NOMO-1 (cell line): ENCODE measurements around the gene SEPTIN2.
"Not testable (repeated sequence)": the region's sequence is repeated elsewhere in the genome, so short reads cannot be mapped to it uniquely, and the experiment has no call there.

Source experiments
- DNase-seq, 2 experiments: peaks; one replicate each; lab custom pipeline; 2025; ENCODE audit not compliant: unreplicated experiment in 2 of 2; lab: John Stamatoyannopoulos, UW

SEPTIN2 gene

DNA sequence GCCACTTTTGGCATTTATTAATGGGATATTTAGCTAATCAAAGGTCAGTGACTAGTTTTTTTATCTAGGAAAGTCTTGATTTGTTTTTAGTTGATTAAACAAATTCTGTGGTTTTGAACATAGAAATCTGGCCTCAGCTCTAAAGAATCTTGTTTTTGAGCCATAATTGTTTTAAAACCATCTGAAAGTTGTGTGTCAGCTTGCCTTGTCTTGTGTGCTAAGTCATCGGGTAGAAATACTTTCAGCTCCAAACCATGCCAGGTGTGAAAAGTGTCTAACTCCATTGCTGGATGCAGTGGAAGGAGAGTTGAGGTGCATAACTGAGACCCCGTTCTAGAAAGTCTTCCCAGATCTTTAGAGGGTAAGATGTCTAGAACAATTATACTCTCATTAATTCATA lies 63.1 kb downstream of the SEPTIN2 start:
- DNase-seq: no peak

DNA sequence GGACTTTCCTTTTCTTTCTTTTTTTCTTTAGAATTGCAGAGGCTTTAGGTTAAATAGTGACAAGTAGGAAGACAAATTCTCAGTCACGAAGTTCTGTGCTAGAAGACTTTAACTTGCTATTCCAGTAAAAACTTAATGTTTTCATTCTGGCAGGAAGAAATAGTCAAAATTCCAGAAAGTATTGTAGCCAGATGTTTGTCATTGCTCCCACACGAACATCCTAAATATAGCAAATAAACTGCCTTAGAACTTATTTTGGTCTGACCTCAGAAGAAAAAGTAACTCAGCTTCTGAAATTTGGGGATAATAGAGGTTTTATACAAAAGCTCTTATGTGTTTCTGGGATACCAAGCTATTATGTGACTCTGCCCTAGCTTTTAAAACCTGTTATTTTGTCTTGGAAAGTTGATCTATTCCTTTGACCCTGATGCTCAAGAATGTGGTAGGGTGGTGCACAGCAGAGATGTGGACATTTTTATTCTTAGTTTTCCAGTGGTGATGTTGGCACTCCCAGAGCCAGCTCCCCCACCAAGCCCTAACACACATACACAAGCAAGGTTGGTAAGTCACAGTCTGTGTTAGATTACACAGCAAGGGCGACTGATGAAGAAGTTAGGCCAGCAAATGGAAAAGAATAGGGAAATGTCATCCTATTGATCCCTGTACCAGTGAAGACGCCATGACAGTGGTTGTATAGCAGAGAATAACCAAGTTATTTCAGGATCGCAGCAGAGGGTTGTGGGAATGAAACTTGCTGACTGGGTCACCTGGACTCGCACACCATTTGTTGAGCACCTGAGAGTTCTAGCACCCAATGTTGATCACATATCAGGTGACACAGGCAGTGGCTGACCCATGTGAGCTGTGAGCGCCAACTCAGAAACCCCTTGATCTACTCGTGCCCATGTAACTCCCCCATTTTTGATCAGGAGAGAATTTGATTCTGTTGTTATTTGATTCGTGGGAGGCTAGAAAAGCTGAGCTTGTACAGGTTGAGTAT lies 64.1 kb downstream of the SEPTIN2 start:
- DNase-seq: no peak

DNA sequence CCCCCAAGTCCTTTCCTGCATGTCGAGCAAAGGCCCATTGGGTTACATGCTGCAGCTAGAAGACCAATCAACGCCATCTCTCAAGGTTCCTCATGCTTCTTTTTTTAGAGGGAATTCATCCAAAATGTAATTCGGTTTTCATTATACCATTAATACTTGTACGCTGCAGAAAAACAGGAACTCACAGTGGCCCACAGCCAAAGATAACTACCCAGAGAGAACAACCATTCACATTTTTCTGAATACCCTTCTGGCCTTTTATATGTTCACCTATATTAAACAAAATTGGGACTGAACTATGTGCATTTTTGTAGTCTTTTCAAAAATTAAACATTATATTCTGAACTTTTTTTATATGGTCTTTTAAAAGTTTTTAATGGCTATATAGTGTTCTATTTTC lies 66.1 kb downstream of the SEPTIN2 start:
- peak in 1 of 2 experiments; percentile 35 for DNase-seq

DNA sequence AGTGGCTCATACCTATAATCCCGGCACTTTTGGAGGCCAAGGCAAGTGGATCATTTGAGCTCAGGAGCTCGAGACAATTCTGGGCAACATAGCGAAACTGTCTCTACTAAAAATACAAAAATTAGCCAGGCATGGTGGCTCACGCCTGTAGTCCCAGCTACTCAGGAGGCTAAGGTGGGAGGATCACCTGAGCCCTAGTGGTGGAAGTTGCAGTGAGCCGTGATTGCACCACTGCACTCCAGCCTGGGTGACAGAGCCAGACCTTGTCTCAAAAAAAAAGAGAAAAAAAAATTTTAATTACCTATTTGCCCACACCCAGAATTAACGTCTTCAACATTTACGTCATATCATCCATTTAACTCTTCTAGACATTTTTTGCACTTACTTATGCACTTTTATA lies 69.7 kb downstream of the SEPTIN2 start:
- not testable (repeated sequence) for DNase-seq

DNA sequence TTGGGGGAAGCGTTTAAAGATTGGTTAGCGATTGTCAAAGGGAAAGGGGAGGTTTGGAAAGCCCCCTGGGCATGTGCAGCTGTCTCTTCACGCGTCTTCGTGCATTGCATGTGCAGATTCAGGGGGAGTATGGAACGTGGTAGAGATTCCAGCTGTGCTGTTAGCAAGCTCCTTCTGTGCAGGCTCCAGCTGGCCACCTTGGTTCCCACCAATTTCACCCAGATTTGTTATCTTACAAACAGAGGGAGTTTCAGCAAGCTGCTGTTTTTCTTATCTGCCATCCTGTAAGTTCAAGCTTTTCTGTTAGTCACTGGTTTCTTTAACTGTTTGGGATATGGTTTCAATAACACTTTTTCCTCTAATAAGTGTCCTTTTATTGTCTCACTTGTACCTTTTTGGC lies 70.8 kb downstream of the SEPTIN2 start:
- no peak for DNase-seq

DNA sequence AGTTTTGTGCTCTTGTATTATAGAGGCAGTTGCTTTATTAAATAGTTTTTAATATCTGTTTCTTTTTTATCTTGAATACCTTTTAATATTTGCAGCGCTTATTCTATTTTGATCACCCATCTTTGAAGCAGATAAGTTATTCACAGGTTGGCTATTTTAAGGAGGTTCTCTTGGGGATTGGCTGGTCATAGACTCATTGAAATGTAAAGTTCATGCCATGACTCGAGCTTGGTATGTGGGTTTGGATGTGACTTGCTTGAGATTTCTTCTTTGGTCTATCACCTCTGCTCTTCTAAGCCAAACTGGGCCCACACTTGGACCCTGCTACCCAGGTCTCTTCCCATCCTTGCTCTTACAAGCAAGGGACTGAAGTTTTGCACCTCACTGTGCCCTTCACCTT lies 74.0 kb downstream of the SEPTIN2 start:
- no peak for DNase-seq

DNA sequence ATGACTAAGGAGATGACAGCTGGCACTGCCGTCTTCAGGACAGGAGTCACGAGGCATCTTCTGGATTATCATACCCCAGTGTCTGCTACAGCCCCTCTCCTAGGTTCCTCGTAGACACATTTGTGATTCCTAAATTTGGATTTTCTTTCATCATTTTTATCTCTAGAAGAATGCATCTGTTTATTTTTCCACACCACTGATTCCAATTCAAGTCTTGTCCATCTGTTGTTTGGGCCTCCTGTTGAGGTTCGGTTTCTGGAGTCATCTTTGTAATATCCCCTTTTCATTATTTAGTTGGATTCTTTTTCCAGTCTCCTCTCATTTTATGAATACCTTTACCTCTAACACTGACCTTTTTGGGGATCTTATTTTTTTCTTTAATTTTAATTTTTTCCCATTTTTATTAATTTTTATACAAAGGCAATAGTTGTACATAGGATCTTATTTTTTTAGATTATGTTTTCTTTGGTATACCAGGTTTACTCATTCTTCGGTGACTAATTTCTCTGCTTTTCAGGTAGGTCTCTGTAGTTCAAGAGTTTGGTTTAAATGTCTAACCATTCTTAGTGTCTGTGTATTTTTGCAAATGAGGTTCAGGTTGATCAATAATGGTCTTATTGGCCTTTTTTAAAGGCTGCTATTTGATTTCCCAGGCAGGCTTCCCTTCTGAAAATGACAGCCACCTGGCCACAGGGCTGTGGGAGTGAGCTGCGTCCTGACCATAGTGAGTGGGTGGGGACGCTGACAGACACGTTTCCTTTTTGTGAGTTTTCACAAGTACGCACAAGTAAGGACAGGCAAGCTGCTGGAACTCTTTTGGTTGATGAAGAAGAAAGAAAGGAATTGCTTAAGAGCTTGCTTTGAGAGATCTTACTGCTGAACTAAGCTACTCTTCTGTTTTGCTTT lies 74.8 kb downstream of the SEPTIN2 start:
- no peak for DNase-seq

DNA sequence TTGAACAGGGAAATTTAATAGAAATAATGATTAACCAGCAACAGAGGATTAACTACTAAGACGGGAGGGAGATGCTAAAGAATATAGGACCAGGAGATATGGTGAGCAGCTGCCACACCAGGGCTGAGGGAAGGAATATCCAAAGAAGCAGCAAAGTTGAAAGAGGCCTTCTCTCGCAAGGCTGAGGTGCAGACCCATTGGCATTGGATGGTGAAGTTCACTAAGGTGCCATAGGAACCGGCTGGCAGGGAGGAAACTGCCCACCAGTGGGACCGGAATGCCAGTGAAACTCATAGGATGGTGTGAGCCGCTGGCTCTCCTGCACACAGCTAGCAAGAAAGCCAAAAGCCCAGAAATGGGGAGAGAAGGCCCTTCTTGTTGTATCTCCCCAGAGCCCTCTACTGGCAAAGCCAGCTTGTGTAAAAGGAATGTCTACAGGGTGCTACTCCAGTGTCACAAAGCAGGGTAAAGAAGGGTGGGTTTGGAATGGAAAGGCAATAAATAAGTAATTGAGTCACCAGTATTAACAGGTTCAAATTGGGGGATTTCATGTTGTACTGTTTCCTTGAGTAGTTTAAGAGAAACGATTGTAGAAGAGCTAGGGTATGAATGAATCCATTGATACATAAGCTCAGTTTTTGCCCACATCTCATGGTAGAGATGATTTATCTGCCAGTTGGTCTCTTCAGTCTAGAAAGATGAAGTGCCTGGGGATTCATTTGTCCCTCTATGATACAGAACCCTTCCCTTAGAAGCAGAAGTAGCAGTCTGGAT lies 76.4 kb downstream of the SEPTIN2 start:
- peak in 1 of 2 experiments; percentile 13 for DNase-seq

DNA sequence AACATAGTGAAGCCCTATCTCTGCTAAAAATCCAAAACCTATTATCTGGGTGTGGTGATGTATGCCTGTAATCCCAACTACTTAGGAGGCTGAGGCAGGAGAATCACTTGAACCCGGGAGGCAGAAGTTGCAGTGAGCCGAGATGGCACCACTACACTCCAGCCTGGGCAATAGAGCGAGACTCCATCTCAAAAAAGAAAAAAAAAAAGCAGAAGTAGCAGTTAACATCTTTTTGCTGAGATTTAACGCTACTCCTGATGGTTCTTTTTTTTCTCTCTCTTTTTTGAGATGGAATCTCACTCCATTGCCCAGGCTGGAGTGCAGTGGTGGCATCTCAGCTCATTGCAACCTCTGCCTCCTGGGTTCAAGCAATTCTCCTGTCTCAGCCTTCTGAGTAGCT lies 77.0 kb downstream of the SEPTIN2 start:
- DNase-seq: not testable (repeated sequence)

DNA sequence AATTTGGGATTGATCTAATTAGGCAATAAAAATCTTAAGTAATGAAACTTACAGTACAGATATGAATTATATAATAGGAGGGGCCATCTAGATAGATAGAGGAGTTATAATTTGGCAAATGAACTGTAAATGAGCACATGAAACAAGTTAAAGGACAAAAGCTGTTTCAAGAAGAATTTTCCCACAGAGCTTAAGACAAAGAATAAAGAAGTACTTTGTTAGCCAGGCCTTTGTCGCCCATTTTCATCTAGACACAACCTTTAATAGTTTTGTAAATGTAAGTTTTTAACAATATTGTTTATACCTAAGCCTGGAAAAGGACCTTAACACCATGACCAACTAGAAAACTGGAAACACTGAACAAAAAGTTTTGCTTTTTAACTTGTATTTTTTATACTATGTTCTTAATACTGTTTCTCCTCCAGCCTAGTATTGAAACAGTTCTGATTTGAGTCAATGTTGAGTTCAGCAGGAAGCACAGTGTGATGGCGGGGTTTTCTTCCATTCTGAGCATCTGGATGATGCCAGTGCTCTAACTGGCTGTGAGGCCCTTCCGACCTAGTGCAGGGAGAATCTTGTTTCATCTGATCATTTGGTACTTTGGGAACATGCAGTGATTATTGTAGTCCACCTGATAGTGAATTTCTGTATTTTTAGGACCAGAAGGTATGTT lies 77.9 kb downstream of the SEPTIN2 start:
- no peak for DNase-seq

DNA sequence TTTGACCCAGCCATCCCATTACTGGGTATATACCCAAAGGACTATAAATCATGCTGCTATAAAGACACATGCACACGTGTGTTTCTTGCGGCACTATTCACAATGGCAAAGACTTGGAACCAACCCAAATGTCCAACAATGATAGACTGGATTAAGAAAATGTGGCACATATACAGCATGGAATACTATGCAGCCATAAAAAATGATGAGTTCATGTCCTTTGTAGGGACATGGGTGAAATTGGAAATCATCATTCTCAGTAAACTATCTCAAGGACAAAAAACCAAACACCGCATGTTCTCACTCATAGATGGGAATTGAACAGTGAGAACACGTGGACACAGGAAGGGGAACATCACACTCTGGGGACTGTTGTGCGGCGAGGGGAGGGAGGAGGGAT lies 81.1 kb downstream of the SEPTIN2 start:
- DNase-seq: not testable (repeated sequence)

DNA sequence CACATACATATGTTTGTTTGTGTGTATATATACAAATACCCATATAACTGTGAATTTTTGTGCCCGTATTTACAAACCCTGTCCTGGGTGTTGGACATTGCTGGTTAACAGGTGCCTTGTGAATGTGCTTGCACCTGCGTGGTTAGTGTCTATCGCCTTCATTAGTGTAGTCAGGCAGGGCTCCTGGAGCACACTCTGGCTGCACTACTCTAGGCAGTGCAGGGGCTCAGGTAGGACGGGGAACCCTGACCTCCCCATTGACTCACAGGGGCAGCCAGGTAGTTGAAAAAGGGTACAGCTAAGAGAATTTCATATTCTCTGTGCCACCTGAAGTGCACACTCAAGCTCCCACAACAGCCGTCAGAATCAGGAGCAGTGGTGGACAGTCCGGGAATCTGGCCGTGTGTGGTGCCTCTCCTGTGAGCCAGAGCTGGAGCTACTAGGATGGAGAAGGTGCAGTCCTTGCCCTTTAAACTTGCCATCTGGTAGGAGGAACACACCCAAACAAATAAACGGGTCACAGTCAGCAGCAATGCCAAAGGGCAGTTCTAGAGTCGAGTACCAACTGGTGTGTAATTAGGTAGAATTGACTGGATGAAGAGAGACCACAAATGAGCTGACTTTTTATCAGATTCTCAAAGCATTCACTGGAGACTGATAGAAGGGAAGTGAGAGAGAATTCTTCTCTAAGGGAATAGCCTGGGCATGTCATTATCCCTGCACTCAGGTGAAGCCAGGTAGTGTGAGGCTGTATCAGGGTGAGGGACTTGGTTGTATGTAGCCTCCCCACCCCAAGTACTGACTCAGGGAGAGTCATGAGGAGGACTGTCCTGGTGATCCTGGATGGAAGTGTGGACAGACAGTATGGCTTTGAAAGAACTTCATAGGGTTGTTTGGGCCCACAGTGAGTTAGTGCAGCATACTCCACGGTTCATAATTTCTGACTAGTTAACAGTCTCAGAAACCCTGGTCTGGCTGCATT lies 84.5 kb downstream of the SEPTIN2 start:
- no peak for DNase-seq
